PFSK-1 (cell line): Measurements from ENCODE around the gene RBPJL.

ENCODE experiments used
- FOXP2 ChIP-seq: optimal IDR thresholded peaks from 2 replicates; pipeline ENCODE3; 2011; ENCODE audit warnings: borderline replicate concordance, control low read depth, inconsistent platforms; ENCODE audit not compliant: insufficient read depth; ENCODE audit errors: extremely low read length, extremely low read depth
- POLR2AphosphoS5 ChIP-seq: IDR thresholded peaks from 2 replicates; pipeline ENCODE4 v1.6.1; 2012; ENCODE audit warnings: low read depth, mild to moderate bottlenecking, control low read depth, low read length, moderate library complexity
- REST ChIP-seq, 2 experiments: IDR thresholded peaks; 2 replicates each; pipeline versions ENCODE4 v1.6.1 to v1.8.0; 2011 to 2012; ENCODE audit warnings: low read depth in 2 of 2, low read length in 2 of 2, control low read depth in 1 of 2, inconsistent platforms in 1 of 2, mild to moderate bottlenecking in 1 of 2, moderate library complexity in 1 of 2; ENCODE audit not compliant: insufficient read depth in 1 of 2
- SIN3A ChIP-seq: IDR thresholded peaks from 2 replicates; pipeline ENCODE4 v1.6.1; 2012; ENCODE audit warnings: mild to moderate bottlenecking, low read length, moderate library complexity, borderline replicate concordance; ENCODE audit not compliant: insufficient read depth
- TAF1 ChIP-seq: IDR thresholded peaks from 2 replicates; pipeline ENCODE4 v1.6.1; 2012; ENCODE audit warnings: low read length, control low read depth, borderline replicate concordance; ENCODE audit not compliant: insufficient read depth

RBPJL gene

GRCh38 chr20:45294003-45294368 lies 12.7 kb upstream of the RBPJL start:
- TF ChIP-seq FOXP2 = no peak
- TF ChIP-seq POLR2AphosphoS5 = no peak
- no peak for TF ChIP-seq TAF1
- TF ChIP-seq SIN3A = no peak
- no peak for TF ChIP-seq REST (IDR thresholded peaks at IDR 0.05; ENCODE audit: insufficient read depth in 1 of 2, low read depth in 2 of 2, low read length in 2 of 2)

- no peak for TF ChIP-seq TAF1
- TF ChIP-seq SIN3A = no peak
- no peak for TF ChIP-seq FOXP2
- no peak for TF ChIP-seq POLR2AphosphoS5
- no peak for TF ChIP-seq REST (IDR thresholded peaks at IDR 0.05; ENCODE audit: insufficient read depth in 1 of 2, low read depth in 2 of 2, low read length in 2 of 2)
Measured at GRCh38 chr20:45294659-45295058, 12.0 kb upstream of the RBPJL start.

GRCh38 chr20:45297786-45298497 lies 8.7 kb upstream of the RBPJL start:
- TF ChIP-seq REST (IDR thresholded peaks at IDR 0.05; ENCODE audit: insufficient read depth in 1 of 2, low read depth in 2 of 2, low read length in 2 of 2) (no peak), POLR2AphosphoS5 (no peak), TAF1 (no peak), FOXP2 (no peak), SIN3A (no peak)

GRCh38 chr20:45299786-45300185 lies 6.9 kb upstream of the RBPJL start:
- TF ChIP-seq TAF1 = no peak
- TF ChIP-seq FOXP2 = no peak
- no peak for TF ChIP-seq REST (IDR thresholded peaks at IDR 0.05; ENCODE audit: insufficient read depth in 1 of 2, low read depth in 2 of 2, low read length in 2 of 2)
- TF ChIP-seq POLR2AphosphoS5 = no peak
- no peak for TF ChIP-seq SIN3A

GRCh38 chr20:45300961-45301360 lies 5.7 kb upstream of the RBPJL start:
- no peak for TF ChIP-seq FOXP2
- TF ChIP-seq SIN3A = no peak
- TF ChIP-seq TAF1 = no peak
- TF ChIP-seq REST (IDR thresholded peaks at IDR 0.05; ENCODE audit: insufficient read depth in 1 of 2, low read depth in 2 of 2, low read length in 2 of 2) = no peak
- TF ChIP-seq POLR2AphosphoS5 = no peak
